Kidney epithelial cell (primary cell): Measurements from ENCODE around the gene OSBP2. TPM values are rescaled to one million over a fixed set of nuclear protein-coding genes. Genes with fewer than 3 reads are reported as not detected.
A peak's percentile ranks its signal among the peaks of the same experiment; 100 is the strongest.

ENCODE experiments used
- DNase-seq: peaks from one replicate; pipeline ENCODE4 v3.0.0-alpha.2; 2010; ENCODE audit warnings: low read depth
- H3K27me3 ChIP-seq: 2 replicates; pipeline ENCODE4 v1.6.0; 2011; ENCODE audit warnings: low read length; ENCODE audit not compliant: control insufficient read depth, insufficient read depth
- H3K36me3 ChIP-seq: 2 replicates; pipeline ENCODE4 v1.5.1; 2011; ENCODE audit warnings: low read length; ENCODE audit not compliant: control insufficient read depth, insufficient read depth
- H3K4me3 ChIP-seq: 2 replicates; pipeline ENCODE4 v1.5.1; 2011; ENCODE audit warnings: low read depth, mild to moderate bottlenecking, control low read depth, low read length
- CTCF ChIP-seq: IDR thresholded peaks from 2 replicates; pipeline ENCODE4 v1.5.1; 2011; ENCODE audit warnings: mild to moderate bottlenecking, moderate library complexity, low read length, control low read depth, inconsistent platforms; ENCODE audit not compliant: insufficient read depth, poor library complexity, severe bottlenecking
- total RNA-seq: library from RNA; depleted of rRNA; stranded (reverse); fragments of >200 nt; gene quantifications from 2 replicates; pipeline ENCODE4 v1.2.3, GENCODE V29; 2015

Gene OSBP2
- total RNA-seq, 1 donor from 2014 or later, result 5.0 TPM

DNA sequence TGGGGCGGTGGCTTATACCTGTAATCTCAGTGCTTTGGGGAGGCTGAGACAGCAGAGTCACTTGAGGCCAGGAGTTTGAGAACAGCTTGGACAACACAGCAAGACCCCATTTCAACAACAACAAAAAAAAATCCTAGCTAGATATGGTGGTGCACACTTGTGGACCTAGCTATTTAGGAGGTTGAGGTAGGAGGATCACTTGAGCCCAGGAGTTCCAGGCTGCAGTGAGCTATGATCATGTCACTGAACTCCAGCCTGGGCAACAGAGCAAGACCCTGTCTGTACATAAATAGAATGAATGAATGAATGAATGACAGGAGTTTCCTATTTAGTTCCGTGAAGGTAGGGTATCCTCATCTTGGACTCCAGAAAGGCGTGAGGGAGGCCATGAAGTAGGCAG is 107.0 kb downstream of the OSBP2 start:
- Histone ChIP-seq H3K4me3 (no peak overlapping the region), H3K27me3 (peaks cover 32% of the 10 kb centered on the region), H3K36me3 (no peaks in the 10 kb centered on the region)
- DNase-seq, result no peak
- no peak for TF ChIP-seq CTCF

- peak; percentile 57 for DNase-seq
- H3K36me3 ChIP-seq, result no peaks in the 10 kb centered on the region
- peaks cover 32% of the 10 kb centered on the region for H3K27me3 ChIP-seq
- no peak for TF ChIP-seq CTCF
- no peak overlapping the region for H3K4me3 ChIP-seq
Observed at GRCh38 chr22:30802202-30803166, 107.8 kb downstream of the OSBP2 start.

GRCh38 chr22:30803679-30804078 is 109.0 kb downstream of the OSBP2 start:
- Histone ChIP-seq H3K4me3 (no peak overlapping the region), H3K27me3 (peaks cover 32% of the 10 kb centered on the region), H3K36me3 (no peaks in the 10 kb centered on the region)
- DNase-seq, result no peak
- no peak for TF ChIP-seq CTCF

GRCh38 chr22:30804626-30805025 is 110.0 kb downstream of the OSBP2 start:
- Histone ChIP-seq H3K36me3 (no peaks in the 10 kb centered on the region), H3K27me3 (peaks cover 32% of the 10 kb centered on the region), H3K4me3 (no peak overlapping the region)
- no peak for TF ChIP-seq CTCF
- no peak for DNase-seq

DNA sequence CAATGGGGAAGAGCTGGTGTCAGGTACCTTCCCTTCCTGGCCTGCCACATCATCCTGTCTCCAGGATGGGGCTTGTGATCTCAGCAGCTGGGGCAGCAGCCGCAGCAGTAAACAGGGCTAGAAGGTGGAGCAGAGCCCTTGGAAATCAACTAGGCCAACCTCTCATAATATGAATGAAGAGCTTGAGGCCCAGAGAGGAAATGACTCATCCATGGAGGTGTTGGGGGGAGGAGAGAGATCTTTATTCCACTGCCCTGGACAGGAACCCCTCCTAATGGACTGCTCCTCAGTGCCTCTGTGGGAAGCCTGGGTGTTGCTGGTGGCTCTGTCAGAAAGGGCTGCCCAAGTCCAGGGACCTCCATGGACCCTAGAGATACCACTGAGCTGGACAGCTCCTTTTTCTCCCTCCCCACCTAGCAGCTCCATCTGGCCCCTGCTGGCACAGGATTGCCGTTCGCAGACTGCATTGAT is 111.8 kb downstream of the OSBP2 start:
- peak; percentile 14 for DNase-seq
- Histone ChIP-seq H3K4me3 (no peak overlapping the region), H3K36me3 (no peaks in the 10 kb centered on the region), H3K27me3 (peaks cover 23% of the 10 kb centered on the region)
- no peak for TF ChIP-seq CTCF
